GM20000 (cell line): Measurements from ENCODE around the gene OTUD3.
A peak's percentile ranks its signal among the peaks of the same experiment; 100 is the strongest.

Source experiments
- DNase-seq: peaks from one replicate; pipeline ENCODE4 v3.0.0; 2012; ENCODE audit warnings: low spot score
- TF ChIP-seq, protein P1 (sequence below): IDR thresholded peaks from 2 replicates; pipeline ENCODE4 v1.5.1; 2012; ENCODE audit warnings: mild to moderate bottlenecking, control low read depth; ENCODE audit errors: extremely low read depth, missing control alignments

OTUD3 gene, protein sequence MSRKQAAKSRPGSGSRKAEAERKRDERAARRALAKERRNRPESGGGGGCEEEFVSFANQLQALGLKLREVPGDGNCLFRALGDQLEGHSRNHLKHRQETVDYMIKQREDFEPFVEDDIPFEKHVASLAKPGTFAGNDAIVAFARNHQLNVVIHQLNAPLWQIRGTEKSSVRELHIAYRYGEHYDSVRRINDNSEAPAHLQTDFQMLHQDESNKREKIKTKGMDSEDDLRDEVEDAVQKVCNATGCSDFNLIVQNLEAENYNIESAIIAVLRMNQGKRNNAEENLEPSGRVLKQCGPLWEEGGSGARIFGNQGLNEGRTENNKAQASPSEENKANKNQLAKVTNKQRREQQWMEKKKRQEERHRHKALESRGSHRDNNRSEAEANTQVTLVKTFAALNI

DNA sequence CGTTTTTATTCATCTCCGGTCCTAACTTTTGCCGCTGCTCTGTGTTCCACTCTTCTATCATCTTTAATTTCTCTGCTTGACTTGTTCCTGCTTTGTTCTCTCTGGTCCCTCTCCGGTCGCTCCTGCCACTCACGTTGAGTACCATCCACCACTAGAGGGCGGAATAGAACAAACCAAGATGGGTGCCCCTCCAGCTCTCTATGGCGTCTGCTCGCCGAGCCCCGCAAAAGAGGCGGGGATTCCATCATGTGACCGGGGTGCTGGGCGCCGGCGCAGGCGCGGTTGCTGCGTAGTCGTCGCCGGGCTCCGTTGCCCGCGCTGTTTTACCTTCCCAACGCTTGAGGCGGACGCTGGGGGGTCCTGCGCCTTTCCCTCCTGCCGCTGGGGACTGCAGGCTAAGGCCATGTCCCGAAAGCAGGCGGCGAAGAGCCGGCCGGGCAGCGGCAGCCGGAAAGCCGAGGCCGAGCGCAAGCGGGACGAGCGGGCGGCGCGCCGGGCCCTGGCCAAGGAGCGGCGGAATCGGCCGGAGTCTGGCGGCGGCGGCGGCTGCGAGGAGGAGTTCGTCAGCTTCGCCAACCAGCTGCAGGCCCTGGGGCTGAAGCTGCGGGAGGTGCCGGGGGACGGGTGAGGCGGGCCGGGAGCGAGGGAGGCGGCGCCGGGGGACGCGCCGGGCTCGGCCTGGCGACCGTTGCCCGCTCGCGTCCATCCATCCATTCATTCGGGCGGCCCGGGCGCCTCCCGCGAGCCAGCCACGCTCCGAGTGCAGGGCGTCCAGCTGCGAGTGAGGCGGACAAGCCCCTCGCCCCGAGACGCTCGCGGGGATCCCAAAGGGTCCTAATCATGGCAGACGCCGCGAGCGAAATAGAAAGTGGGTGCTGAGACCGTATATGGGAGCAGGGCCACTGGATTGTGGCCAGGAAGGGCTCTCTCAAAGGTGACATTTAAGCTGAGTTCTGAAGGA is at the start of gene OTUD3:
Gene OTUD3 (plus strand): TSS at position 285 of the 961 bp plus-strand sequence. CDS start 119 bp downstream, at position 404.
- DNase-seq: peak; percentile 98
- TF ChIP-seq, protein P1, sequence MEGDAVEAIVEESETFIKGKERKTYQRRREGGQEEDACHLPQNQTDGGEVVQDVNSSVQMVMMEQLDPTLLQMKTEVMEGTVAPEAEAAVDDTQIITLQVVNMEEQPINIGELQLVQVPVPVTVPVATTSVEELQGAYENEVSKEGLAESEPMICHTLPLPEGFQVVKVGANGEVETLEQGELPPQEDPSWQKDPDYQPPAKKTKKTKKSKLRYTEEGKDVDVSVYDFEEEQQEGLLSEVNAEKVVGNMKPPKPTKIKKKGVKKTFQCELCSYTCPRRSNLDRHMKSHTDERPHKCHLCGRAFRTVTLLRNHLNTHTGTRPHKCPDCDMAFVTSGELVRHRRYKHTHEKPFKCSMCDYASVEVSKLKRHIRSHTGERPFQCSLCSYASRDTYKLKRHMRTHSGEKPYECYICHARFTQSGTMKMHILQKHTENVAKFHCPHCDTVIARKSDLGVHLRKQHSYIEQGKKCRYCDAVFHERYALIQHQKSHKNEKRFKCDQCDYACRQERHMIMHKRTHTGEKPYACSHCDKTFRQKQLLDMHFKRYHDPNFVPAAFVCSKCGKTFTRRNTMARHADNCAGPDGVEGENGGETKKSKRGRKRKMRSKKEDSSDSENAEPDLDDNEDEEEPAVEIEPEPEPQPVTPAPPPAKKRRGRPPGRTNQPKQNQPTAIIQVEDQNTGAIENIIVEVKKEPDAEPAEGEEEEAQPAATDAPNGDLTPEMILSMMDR: peak; percentile 92

DNA sequence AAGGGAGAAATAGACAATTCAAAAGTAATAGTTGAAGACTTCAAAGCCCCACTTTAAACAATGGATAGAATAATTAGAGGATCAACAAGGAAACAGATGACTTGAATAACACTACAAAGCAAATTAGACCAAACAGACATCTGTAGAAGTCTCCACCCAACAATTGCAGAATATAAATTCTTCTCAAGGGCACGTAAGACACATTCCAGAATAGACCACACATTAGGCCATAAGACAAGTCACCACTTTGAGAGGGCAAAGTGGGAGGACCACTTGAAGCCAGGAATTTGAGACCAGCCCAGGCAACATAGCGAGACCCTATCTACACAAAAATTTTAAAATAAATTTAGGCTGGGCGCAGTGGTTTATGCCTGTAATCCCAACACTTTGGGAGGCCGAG is 46.6 kb upstream of the OTUD3 start:
- no peak for DNase-seq
- TF ChIP-seq, protein P1: no peak

DNA sequence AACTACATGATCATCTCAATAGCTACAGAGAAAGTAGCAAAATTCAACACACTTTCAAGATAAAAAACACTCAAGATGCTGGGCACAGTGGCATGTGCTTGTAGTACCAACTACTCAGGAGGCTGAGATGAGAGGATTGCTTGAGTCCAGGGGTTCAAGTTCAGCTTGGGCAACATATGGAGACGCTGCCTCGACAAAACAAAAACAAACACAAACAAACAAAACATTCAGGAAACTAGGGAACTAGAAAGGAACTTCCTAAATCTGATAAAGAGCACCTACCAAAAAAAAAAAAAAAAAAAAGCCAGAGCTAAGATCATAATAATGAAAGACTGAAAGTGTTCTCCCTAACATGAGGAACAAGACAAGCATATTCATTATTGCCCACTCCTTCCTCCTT is 44.3 kb upstream of the OTUD3 start:
- DNase-seq: no peak
- TF ChIP-seq, protein P1: no peak

DNA sequence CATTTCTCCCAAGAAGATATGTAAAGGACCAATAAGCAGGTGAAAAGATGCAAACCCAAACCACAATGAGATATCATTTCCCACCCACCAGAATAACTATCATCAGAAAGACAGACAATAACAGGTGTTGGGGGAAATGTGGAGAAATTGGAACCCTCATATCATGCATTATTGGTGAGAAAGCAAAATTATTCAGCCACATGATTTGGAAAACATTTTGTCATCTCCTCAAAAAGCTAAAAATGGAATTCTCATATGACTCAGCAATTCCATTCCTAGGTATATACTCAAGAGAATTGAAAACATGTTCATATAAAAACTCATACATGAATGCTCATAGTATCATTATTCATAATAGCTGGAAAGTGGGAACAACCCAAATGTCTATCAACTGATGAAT is 42.0 kb upstream of the OTUD3 start:
- TF ChIP-seq, protein P1: no peak
- no peak for DNase-seq

DNA sequence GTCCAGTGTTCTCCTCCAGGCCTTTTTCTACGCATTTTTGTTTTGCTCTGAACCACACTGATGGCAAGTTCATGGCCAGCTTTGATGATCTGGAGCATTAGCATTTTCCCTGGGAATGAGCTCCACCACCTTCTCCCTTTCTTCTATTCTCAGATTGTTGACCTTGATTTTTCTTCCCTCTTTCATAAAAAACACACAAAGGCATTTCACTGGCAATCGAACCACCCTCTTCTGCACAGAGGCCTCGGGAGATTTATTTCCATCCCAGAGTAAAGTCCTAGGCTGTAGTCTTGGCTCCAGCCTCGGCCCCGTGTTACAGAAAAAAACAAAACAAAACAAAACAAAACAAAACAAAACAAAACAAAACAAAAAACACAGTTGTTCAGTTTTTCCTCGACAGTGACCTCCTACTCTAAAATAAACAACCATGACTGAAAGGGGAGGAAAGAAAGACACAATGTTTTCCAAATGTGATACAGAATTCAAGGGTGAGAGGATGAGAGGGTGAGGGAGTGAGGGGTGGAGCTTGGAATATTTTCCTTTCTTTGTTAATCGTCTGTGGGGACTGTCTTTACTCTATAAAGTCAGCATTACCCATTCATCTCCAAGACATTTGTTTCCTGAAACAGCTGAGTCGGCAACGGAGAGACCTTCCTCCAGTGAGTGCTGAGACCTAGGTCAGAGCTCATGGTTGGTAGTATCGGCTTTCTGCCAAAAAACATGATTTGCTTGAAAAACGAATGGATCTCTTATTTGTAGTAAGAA is 37.3 kb upstream of the OTUD3 start:
- TF ChIP-seq, protein P1: no peak
- DNase-seq: no peak

DNA sequence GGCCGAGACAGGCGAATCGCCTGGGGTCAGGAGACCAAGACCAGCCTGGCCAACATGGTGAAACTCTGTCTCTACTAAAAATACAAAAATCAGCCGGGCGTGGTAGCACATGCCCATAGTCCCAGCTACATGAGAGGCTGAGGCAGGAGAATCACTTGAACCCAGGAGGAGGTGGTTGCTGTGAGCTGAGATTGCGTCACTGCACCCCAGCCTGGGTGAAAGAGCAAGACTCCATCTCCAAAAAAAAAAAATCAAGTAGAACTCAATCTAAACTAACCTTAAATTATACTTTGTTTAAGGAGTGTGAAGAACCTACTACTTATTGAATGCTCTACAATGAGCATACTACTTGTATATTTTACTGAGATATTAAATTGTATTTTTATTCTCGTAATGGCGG is 36.6 kb upstream of the OTUD3 start:
- TF ChIP-seq, protein P1: no peak
- no peak for DNase-seq
